ENCODE measurements around the gene PAK3. TPM values are rescaled to one million over a fixed set of nuclear protein-coding genes. Genes with fewer than 3 reads are reported as not detected.

PAK3 gene
- total and polyA plus RNA-seq, 9 of the 15 experiments (the other 6 are each of a cell fraction or from before 2014, with no cell fraction given): not detected

DNA sequence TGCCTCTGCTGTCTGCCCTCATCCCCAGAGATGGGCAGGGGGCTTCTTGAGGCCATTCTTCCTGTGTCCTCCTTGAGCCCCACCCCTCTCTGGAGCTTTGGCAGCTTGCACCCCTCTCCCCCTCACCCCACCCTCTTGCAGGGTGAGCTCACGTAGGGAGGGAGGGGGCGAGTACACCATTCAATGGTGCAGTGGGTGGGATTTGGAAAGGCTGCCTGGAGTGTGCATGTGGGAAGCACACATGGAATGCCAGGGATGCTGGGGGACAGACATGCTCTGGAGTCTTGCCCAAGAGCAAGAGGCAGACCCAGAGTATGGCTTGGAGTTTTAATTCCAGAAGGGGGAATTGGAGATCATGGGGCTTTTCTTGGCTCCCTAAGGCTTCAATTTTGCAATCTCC is 5.6 kb downstream of the PAK3 start:
- H3K4me1 ChIP-seq (replicated peaks in 1 of 2; ENCODE audit: control insufficient read depth in 2 of 2, insufficient read depth in 2 of 2, low read length in 2 of 2): no peaks in the 10 kb centered on the region
- H3K27ac ChIP-seq (ENCODE audit: extremely low read depth, low read depth, low read length): no peak overlapping the region
- no peaks in the 10 kb centered on the region for H3K9me1 ChIP-seq (ENCODE audit: control insufficient read depth, insufficient read depth, low read length)
- no peaks in the 10 kb centered on the region for H3K36me3 ChIP-seq (ENCODE audit: control insufficient read depth, insufficient read depth, low read length)
- H3K9ac ChIP-seq (ENCODE audit: insufficient read depth in 1 of 2, low read depth in 2 of 2, low read length in 2 of 2): no peak overlapping the region
- ATAC-seq (no peak), DNase-seq (ENCODE audit: extremely low read depth in 1 of 4, low spot score in 3 of 4) (no peak), FAIRE-seq (no peak)
- intact Hi-C loops (cut with micrococcal nuclease): loop anchor here (10.0 kb wide), 1 partner anchor 343 kb away; no protein-coding TSS in a partner anchor
- no peaks in the 10 kb centered on the region for H3K9me3 ChIP-seq (replicated peaks; ENCODE audit: control insufficient read depth, insufficient read depth, low read depth, low read length)
- no TSS peak for BruUV-seq (replicated peaks)
- CTCF ChIA-PET (ENCODE audit: low intra/inter-chr PET ratio): no interaction called here
- 0% methylated on average over 2 of the region's 2 CpGs for WGBS (ENCODE audit: insufficient coverage, low coverage, missing lambda C conversion rate)
- no peak overlapping the region for H3K4me3 ChIP-seq
- in situ Hi-C loops (cut with MboI): no loop called here
- H2AFZ ChIP-seq (ENCODE audit: low read depth, low read length): no peak overlapping the region
- no peaks in the 10 kb centered on the region; a peak in 1 of 5 replicates for H3K27me3 ChIP-seq (ENCODE audit: control insufficient read depth in 2 of 2, insufficient read depth in 2 of 2, low read length in 2 of 2)
- H3K79me2 ChIP-seq (ENCODE audit: control insufficient read depth, insufficient read depth, low read length): no peaks in the 10 kb centered on the region
- no peak overlapping the region for H3K4me2 ChIP-seq (ENCODE audit: insufficient read depth, low read length)
- H4K20me1 ChIP-seq (replicated peaks; ENCODE audit: control insufficient read depth, insufficient read depth, low read length): no peaks in the 10 kb centered on the region
- POLR2A ChIA-PET: no interaction called here
- TF ChIP-seq CEBPG (CRISPR knock-in tag; IDR thresholded peaks at IDR 0.05): no peak
- no peak for TF ChIP-seq CEBPG (tag; conservative IDR thresholded peaks at IDR 0.05 in 1 of 2, IDR thresholded peaks at IDR 0.05 in 1 of 2)
- TF ChIP-seq NFATC3 (IDR thresholded peaks at IDR 0.05): no peak
- TF ChIP-seq WHSC1 (IDR thresholded peaks at IDR 0.05; ENCODE audit: low read length): no peak
- no peak for TF ChIP-seq ZNF224 (CRISPR knock-in tag; IDR thresholded peaks at IDR 0.05)
- no peak for TF ChIP-seq HNRNPH1 (optimal IDR thresholded peaks at IDR 0.05; ENCODE audit: low read depth, low read length)
- no peak for TF ChIP-seq MGA (IDR thresholded peaks at IDR 0.05)
- TF ChIP-seq GABPB1 (CRISPR knock-in tag; IDR thresholded peaks at IDR 0.05): no peak
- no peak for TF ChIP-seq CBX2 (IDR thresholded peaks at IDR 0.05; ENCODE audit: insufficient read depth, low read length, poor library complexity, severe bottlenecking)
- TF ChIP-seq ERF (CRISPR knock-in tag; IDR thresholded peaks at IDR 0.05): no peak
- no peak for TF ChIP-seq SUPT5H (IDR thresholded peaks at IDR 0.05)
- TF ChIP-seq ZNF280A (IDR thresholded peaks at IDR 0.05; ENCODE audit: low read depth, partially characterized antibody): no peak
